HepG2 (cell line): Measurements from ENCODE around the gene IVL. TPM values are rescaled to one million over a fixed set of nuclear protein-coding genes. Genes with fewer than 3 reads are reported as not detected.

Experiments
- ATAC-seq: fragments of 200-7000 bp; cut with Tn5 transposase; 3 replicates; pipeline ENCODE4 v1.9.1; 2020; ENCODE audit warnings: mild to moderate bottlenecking, moderate library complexity
- BruUV-seq: library from RNA; stranded (reverse); fragments of 400-500 nt; replicated peaks from 2 replicates; lab custom pipeline; 2021; lab: Mats Ljungman, UMichigan
- CTCF ChIA-PET: fragments of 300-600 bp; formaldehyde crosslinking; extraction: SDS; loops from one replicate; lab custom pipeline; 2021; ENCODE audit warnings: low total read pairs, inconsistent platforms, low intra/inter-chr PET ratio; lab: Yijun Ruan, JAX
- POLR2A ChIA-PET: fragments of 350-600 bp; sonication (Branson Sonifier 250); formaldehyde crosslinking; loops from one replicate; lab custom pipeline; 2020; ENCODE audit warnings: antibody characterized with exemption, inconsistent platforms; lab: Yijun Ruan, JAX
- DNase-seq: peaks from one replicate; pipeline ENCODE4 v3.0.0-alpha.2; 2015; ENCODE audit warnings: low spot score
- FAIRE-seq: peaks from 3 replicates; lab custom pipeline; 2011; peaks lifted over from hg19 to GRCh38; lab: Jason Lieb, UNC
- H2AFZ ChIP-seq: one replicate; pipeline ENCODE4 v1.6.1; 2011; ENCODE audit warnings: low read length, inconsistent platforms
- H3K27ac ChIP-seq: fragments of 300-600 bp; 3 replicates; pipeline ENCODE4 v1.8.0; 2011; ENCODE audit warnings: mixed run types, mild to moderate bottlenecking, mixed read lengths, low read length, inconsistent platforms; ENCODE audit not compliant: insufficient read depth; ENCODE audit errors: extremely low read length
- H3K27me3 ChIP-seq, 2 experiments: fragments of 200-600 bp in 1 of 2; 2 replicates in 1 of 2; 3 replicates in 1 of 2; pipeline versions ENCODE4 v1.6.0 to v1.8.0; 2011; ENCODE audit warnings: low read length in 2 of 2, mild to moderate bottlenecking in 2 of 2, moderate library complexity in 2 of 2, inconsistent platforms in 1 of 2; ENCODE audit not compliant: insufficient read depth in 2 of 2, control insufficient read depth in 1 of 2
- H3K36me3 ChIP-seq, 2 experiments: fragments of 200-600 bp in 1 of 2; replicated peaks in 1 of 2; 2 replicates in 1 of 2; 3 replicates in 1 of 2; pipeline versions ENCODE4 v1.5.1 to v1.8.0; 2011; ENCODE audit warnings: low read length in 2 of 2, inconsistent platforms in 1 of 2; ENCODE audit not compliant: insufficient read depth in 2 of 2, control insufficient read depth in 1 of 2
- H3K4me1 ChIP-seq: 2 replicates; pipeline ENCODE4 v1.5.1; 2012; ENCODE audit warnings: low read length, inconsistent platforms; ENCODE audit not compliant: insufficient read depth
- H3K4me2 ChIP-seq: 2 replicates; pipeline ENCODE4 v1.6.0; 2011; ENCODE audit warnings: low read depth, low read length, inconsistent platforms
- H3K4me3 ChIP-seq, 3 experiments: fragments of 200-600 bp in 1 of 3; sonication (generic), shearing (Covaris generic) in 1 of 3; replicated peaks in 1 of 3; 2 replicates each; pipeline ENCODE4 v1.5.1; 2011 to 2016; ENCODE audit warnings: low read length in 3 of 3, inconsistent platforms in 2 of 3, low read depth in 2 of 3, mild to moderate bottlenecking in 2 of 3, control low read depth in 1 of 3, mixed read lengths in 1 of 3; ENCODE audit not compliant: insufficient read depth in 1 of 3
- H3K79me2 ChIP-seq: one replicate; pipeline ENCODE4 v1.6.1; 2011; ENCODE audit warnings: low read length, inconsistent platforms; ENCODE audit not compliant: insufficient read depth
- H3K9ac ChIP-seq: 2 replicates; pipeline ENCODE4 v1.6.0; 2011; ENCODE audit warnings: mild to moderate bottlenecking, low read depth, low read length, inconsistent platforms; ENCODE audit not compliant: insufficient read depth
- H3K9me3 ChIP-seq: 2 replicates; pipeline ENCODE4 v1.5.1; 2012; ENCODE audit warnings: mild to moderate bottlenecking, low read length
- H4K20me1 ChIP-seq: 2 replicates; pipeline ENCODE4 v1.6.0; 2011; ENCODE audit warnings: inconsistent platforms, mild to moderate bottlenecking, low read length, moderate library complexity; ENCODE audit not compliant: insufficient read depth
- NFE2 ChIP-seq: sonication (generic); formaldehyde crosslinking; IDR thresholded peaks from 2 replicates; pipeline ENCODE4 v1.4.0; 2020; ENCODE audit warnings: missing genetic modification reagents
- NFE2L1 ChIP-seq: sonication (generic); formaldehyde crosslinking; IDR thresholded peaks from 2 replicates; pipeline ENCODE4 v1.4.0; 2020; ENCODE audit warnings: missing genetic modification reagents, mild to moderate bottlenecking, borderline replicate concordance
- PAXIP1 ChIP-seq: sonication (generic); formaldehyde crosslinking; conservative IDR thresholded peaks from 2 replicates; pipeline ENCODE4 v1.4.0; 2020; ENCODE audit warnings: mild to moderate bottlenecking, missing genetic modification reagents, moderate library complexity
- SPEN ChIP-seq: sonication (generic); formaldehyde crosslinking; IDR thresholded peaks from 2 replicates; pipeline ENCODE4 v1.5.1; 2020; ENCODE audit warnings: low read depth, mild to moderate bottlenecking, missing genetic modification reagents
- ZKSCAN5 ChIP-seq: sonication (generic); formaldehyde crosslinking; IDR thresholded peaks from 2 replicates; pipeline ENCODE4 v1.5.1; 2020; ENCODE audit warnings: mild to moderate bottlenecking, missing genetic modification reagents
- ZNF558 ChIP-seq: sonication (generic); formaldehyde crosslinking; IDR thresholded peaks from 2 replicates; pipeline ENCODE4 v1.9.0; 2022; ENCODE audit warnings: mild to moderate bottlenecking, missing genetic modification reagents, borderline replicate concordance
- ZNF776 ChIP-seq: sonication (generic); formaldehyde crosslinking; IDR thresholded peaks from 2 replicates; pipeline ENCODE4 v1.4.0; 2020; ENCODE audit warnings: mild to moderate bottlenecking, missing genetic modification reagents
- WGBS: methylation state at CpG from one replicate; pipeline ENCODE4 v1.1.6; 2017; ENCODE audit warnings: low lambda C conversion rate; 5-methylcytosine and 5-hydroxymethylcytosine counted together
- in situ Hi-C: cut with HindIII; loops from 2 replicates; pipeline ENCODE4 v1.10.0; 2017; ENCODE audit warnings: low pct_unique_long_range_greater_than_20kb; ENCODE audit not compliant: extremely low pct_ligation_motif_present
- intact Hi-C: fragments of 100-400 bp; cut with micrococcal nuclease; formaldehyde crosslinking; loops from one replicate; pipeline ENCODE4 v1.10.0; 2022; ENCODE audit not compliant: unreplicated experiment
- polyA plus RNA-seq, 8 experiments: library from polyadenylated mRNA; depleted of rRNA in 3 of 8; stranded (reverse) in 7 of 8; unstranded in 1 of 8; fragments of >200 nt; fragmentation: Illumina TruSeq in 4 of 8; extraction: Trizol in 4 of 8; gene quantifications; 2 replicates each; pipeline versions ENCODE4 v1.2.1 to v1.2.3, GENCODE V29; 2011 to 2016; ENCODE audit warnings: low read depth in 4 of 8, missing spikeins in 1 of 8, mixed read lengths in 1 of 8; ENCODE audit not compliant: insufficient read depth in 1 of 8
- total RNA-seq, 5 experiments: library from RNA; depleted of rRNA; stranded (reverse); fragments of >200 nt; fragmentation: Illumina TruSeq; extraction: Trizol; gene quantifications; 2 replicates each; pipeline ENCODE4 v1.2.3, GENCODE V29; 2016; ENCODE audit warnings: low read depth in 1 of 5

The IVL gene
- total and polyA plus RNA-seq, 2 of the 13 experiments (the other 11 are each of a cell fraction or from before 2014, with no cell fraction given) = not detected

- Histone ChIP-seq H3K9me3 (no peaks in the 10 kb centered on the region), H3K4me2 (no peak overlapping the region), H3K27ac (no peak overlapping the region), H3K9ac (no peak overlapping the region), H3K4me3 (no peak overlapping the region), H3K4me1 (no peaks in the 10 kb centered on the region), H4K20me1 (no peaks in the 10 kb centered on the region), H2AFZ (no peak overlapping the region), H3K79me2 (no peaks in the 10 kb centered on the region), H3K36me3 (no peaks in the 10 kb centered on the region), H3K27me3 (0 out of 5 replicates have a peak, but pooled peaks cover 0 to 4% of the 10 kb centered on the region in 2 experiments)
- 8% methylated on average over 1 of the region's 1 CpG for WGBS
- TF ChIP-seq ZKSCAN5 (CRISPR knock-in tag) (no peak), ZNF558 (CRISPR knock-in tag) (no peak), SPEN (CRISPR knock-in tag) (no peak), ZNF776 (CRISPR knock-in tag) (no peak), NFE2 (CRISPR knock-in tag) (no peak)
- no peak for DNase-seq
- ChIA-PET POLR2A (no interaction called here), CTCF (no interaction called here)
- BruUV-seq = no TSS peak
- FAIRE-seq = no peak
- no peak for ATAC-seq
- in situ Hi-C loops = no loop called here
- intact Hi-C loops = no loop called here
These were observed 32.3 kb downstream of the IVL start for GRCh38 chr1:152940614-152941013.

- Histone ChIP-seq H2AFZ (no peak overlapping the region), H3K9me3 (no peaks in the 10 kb centered on the region), H3K4me2 (no peak overlapping the region), H3K79me2 (no peaks in the 10 kb centered on the region), H3K27ac (no peak overlapping the region), H3K27me3 (0 out of 5 replicates have a peak, but pooled peaks cover 0 to 4% of the 10 kb centered on the region in 2 experiments), H3K4me1 (no peaks in the 10 kb centered on the region), H3K4me3 (no peak overlapping the region), H3K36me3 (no peaks in the 10 kb centered on the region), H3K9ac (no peak overlapping the region), H4K20me1 (no peaks in the 10 kb centered on the region)
- ChIA-PET CTCF (no interaction called here), POLR2A (no interaction called here)
- DNase-seq (no peak), ATAC-seq (no peak), FAIRE-seq (no peak)
- no peak for TF ChIP-seq PAXIP1 (CRISPR knock-in tag)
- TF ChIP-seq NFE2L1 (CRISPR knock-in tag) = no peak
- BruUV-seq = no TSS peak
- in situ Hi-C loops = no loop called here
- intact Hi-C loops = no loop called here
- 0% methylated on average over 5 of the region's 8 CpGs for WGBS
These were observed 32.8 kb downstream of the IVL start for GRCh38 chr1:152941037-152941711.
